OCI-LY3 (cell line): ENCODE measurements around the gene EXO1.

Experiments used
- CTCF ChIP-seq: fragments of 200-600, 300-600 bp; sonication (generic); IDR thresholded peaks from 2 replicates; pipeline ENCODE4 v1.5.1; 2014; ENCODE audit warnings: antibody characterized with exemption, low read length, low read depth
- EZH2phosphoT487 ChIP-seq: fragments of 200-600 bp; shearing (Covaris generic); IDR thresholded peaks from 2 replicates; pipeline ENCODE4 v1.6.1; 2018; ENCODE audit warnings: antibody characterized with exemption, mixed run types, low read depth

DNA sequence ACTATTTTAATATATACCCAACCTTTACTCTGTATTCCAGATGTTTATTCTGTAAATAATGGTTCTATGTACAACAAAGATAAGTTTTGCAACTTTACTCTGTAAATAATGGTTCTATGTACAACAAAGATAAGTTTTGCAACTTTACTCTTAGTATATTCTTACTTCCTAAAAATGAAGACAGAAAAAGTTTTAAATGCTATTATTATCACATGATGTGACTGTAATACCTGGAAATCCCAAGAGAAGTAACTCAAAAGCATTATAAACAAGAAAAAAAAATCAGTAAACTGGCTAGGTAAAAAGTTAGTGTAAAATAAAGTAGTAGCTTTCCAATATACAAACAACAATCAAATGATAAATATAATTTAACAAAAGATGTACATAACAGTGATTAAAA lies 18.5 kb upstream of the EXO1 start:
- TF ChIP-seq CTCF (no peak), EZH2phosphoT487 (no peak)
